Dedifferentiated amniotic fluid mesenchymal stem cell (primary cell): ENCODE results near the gene GOLGA5.

Source experiments
- DNase-seq: peaks from one replicate; pipeline ENCODE4 v3.0.0-alpha.2; 2016; ENCODE audit errors: extremely low spot score

Gene GOLGA5

GRCh38 chr14:92880351-92880750, 86.2 kb downstream of the GOLGA5 start:
- no peak for DNase-seq

GRCh38 chr14:92880851-92881250, 86.7 kb downstream of the GOLGA5 start:
- DNase-seq = no peak

- DNase-seq = no peak
Observed at GRCh38 chr14:92883066-92883465, 89.0 kb downstream of the GOLGA5 start.

- no peak for DNase-seq
Observed at GRCh38 chr14:92884410-92884809, 90.3 kb downstream of the GOLGA5 start.

GRCh38 chr14:92885279-92886061, 91.4 kb downstream of the GOLGA5 start:
- DNase-seq = no peak

- DNase-seq = no peak
Observed at GRCh38 chr14:92886337-92886736, 92.2 kb downstream of the GOLGA5 start.

- no peak for DNase-seq
Observed at GRCh38 chr14:92887157-92887556, 93.1 kb downstream of the GOLGA5 start.

GRCh38 chr14:92888896-92889295, 94.8 kb downstream of the GOLGA5 start:
- DNase-seq = no peak
